PC-9 (cell line): ENCODE measurements around the gene USP33.

Experiments
- EZH2 ChIP-seq: fragments of 200-600 bp; sonication (generic); IDR thresholded peaks from 2 replicates; pipeline ENCODE4 v1.8.0; 2017; ENCODE audit warnings: antibody characterized with exemption, low read depth
- TF ChIP-seq, protein P1 (sequence below): fragments of 200-600 bp; sonication (generic); conservative IDR thresholded peaks from 2 replicates; pipeline ENCODE4 v1.6.1; 2017; ENCODE audit warnings: mixed run types, antibody characterized with exemption, mild to moderate bottlenecking, moderate library complexity

DNA sequence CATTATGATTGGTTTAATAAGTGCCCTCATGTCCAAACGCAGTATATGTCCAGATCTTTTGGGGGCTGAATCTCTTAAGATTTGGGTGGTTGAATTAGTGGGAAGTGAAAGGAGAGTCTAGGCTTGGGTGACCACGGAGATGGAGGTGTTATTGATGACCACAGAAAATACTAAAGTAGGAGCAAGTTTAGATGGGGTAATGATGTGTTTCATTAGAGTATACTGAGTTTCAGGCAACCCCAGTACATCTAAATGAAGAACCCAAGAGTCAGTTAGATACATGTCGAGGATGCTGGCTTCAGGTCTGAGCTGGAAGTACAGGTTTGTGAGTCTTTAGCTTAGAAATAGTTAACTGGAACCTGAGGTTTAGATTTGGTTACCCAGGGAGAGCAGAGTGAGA, 70.7 kb downstream of the USP33 start:
- no peak for TF ChIP-seq EZH2
- TF ChIP-seq, protein P1, sequence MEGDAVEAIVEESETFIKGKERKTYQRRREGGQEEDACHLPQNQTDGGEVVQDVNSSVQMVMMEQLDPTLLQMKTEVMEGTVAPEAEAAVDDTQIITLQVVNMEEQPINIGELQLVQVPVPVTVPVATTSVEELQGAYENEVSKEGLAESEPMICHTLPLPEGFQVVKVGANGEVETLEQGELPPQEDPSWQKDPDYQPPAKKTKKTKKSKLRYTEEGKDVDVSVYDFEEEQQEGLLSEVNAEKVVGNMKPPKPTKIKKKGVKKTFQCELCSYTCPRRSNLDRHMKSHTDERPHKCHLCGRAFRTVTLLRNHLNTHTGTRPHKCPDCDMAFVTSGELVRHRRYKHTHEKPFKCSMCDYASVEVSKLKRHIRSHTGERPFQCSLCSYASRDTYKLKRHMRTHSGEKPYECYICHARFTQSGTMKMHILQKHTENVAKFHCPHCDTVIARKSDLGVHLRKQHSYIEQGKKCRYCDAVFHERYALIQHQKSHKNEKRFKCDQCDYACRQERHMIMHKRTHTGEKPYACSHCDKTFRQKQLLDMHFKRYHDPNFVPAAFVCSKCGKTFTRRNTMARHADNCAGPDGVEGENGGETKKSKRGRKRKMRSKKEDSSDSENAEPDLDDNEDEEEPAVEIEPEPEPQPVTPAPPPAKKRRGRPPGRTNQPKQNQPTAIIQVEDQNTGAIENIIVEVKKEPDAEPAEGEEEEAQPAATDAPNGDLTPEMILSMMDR: no peak
